Skin of body (tissue), 2 donors: ENCODE measurements around the gene TCEANC. TPM values are rescaled to one million over a fixed set of nuclear protein-coding genes. Genes with fewer than 3 reads are reported as not detected.
"Not testable (repeated sequence)": the region's sequence is repeated elsewhere in the genome, so short reads cannot be mapped to it uniquely, and the experiment has no call there.

Experiments used
- DNase-seq: peaks from one replicate; lab custom pipeline; 2025; lab: John Stamatoyannopoulos, UW
- total RNA-seq: library from RNA; depleted of rRNA; stranded (reverse); fragments of >200 nt; gene quantifications from one replicate; pipeline ENCODE4 v1.2.3, GENCODE V29; 2014

TCEANC gene
- total RNA-seq, 1 donor from 2014 or later: 5.3 TPM

DNA sequence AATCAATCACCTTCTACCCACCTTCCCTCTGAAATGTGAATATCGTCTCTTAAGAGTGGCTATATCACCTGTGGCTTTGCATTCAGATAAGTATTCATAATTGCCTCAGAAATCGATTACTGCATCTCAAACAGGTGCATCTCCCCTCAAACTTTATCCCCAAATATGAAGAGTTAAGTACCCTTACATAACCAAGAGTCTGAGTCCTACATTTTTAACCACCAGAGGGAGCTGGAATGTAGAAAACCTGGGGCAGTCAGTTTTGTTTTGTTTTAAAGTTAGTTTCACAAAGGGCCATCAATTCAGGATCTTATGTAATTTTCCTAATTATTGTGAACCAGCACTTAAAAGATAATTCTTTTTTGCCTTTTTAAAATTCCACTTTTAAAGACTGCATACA, 5.7 kb downstream of the TCEANC start:
- peak; percentile 30 for DNase-seq

DNA sequence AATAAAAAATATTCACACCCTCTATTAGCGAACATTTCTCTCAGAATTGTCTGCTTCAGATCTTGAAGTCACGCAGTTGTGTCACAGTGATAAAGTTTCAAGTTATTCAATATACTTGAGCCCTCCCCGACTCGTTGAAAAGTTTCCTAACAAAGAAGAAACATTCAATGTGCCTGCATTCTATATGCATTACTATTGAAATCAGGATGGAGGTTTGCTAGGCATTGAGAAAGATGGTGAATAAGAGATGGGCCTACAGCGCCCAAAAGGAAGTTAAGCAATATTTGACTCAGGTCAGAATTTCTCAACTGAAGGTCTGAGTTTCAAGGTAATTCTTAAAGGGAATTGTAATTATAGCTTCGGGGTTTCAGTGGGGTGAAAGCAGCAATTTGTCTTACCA, 6.1 kb downstream of the TCEANC start:
- DNase-seq: no peak

- no peak for DNase-seq
Observed at GRCh38 chrX:13661735-13662288, 8.9 kb downstream of the TCEANC start.

- DNase-seq: peak; percentile 56
Observed at GRCh38 chrX:13662355-13662791, 9.4 kb downstream of the TCEANC start.

DNA sequence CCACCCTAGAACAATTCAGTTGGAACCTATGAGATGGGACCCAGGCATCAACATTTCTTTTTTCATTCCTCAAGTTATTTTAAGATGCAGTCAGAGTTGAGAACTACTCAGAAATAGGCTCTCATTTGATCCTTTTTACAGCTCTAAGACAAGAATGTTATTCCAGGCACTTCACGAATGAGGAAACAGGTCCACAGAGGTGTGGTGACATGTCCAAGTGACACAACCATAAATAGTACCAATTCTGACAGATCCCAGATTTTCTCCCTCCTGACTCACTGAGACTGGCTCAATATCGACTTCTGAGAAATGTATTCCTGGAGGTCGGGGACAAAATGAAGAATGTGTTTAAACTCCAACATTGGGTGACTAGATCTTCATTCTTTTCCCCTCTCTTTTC, 11.1 kb downstream of the TCEANC start:
- no peak for DNase-seq

DNA sequence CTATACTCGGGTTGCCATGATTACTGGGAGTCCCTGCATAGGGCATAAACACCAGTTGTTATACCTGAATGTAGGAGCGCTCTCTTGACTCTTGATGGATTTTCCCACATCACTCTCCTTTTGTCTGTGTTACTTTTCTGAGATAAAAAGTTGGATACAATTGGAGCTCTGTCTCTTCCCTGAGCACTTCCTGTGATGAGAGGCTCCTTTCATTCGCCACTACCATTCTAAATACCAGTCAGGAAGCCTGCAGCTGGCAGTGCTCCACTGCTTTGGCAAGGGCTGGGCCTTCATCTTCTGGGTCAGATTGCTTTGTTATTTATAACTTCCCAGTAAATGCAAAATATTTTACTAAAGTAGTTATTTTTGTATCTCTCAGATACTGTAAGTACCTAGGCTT, 13.9 kb downstream of the TCEANC start:
- DNase-seq: no peak

DNA sequence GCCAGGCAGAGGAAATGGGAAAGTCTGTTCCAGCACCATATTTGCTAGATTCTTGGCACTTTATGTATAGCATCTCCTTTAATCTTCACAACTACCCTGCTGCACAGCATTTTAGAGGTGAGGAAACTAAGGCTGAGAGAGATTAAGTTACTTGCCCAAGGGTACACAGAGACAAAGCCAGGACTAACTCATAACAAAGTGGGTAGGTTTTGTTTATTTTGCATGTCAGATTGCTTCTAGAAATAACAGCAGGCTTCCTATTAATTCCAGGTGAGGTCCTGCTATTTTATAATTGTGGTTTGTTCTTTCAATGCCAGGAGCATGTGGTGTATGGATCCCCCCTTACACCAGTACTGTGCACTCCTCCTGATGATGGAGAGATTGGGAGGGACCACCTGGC, 15.0 kb downstream of the TCEANC start:
- DNase-seq: no peak

DNA sequence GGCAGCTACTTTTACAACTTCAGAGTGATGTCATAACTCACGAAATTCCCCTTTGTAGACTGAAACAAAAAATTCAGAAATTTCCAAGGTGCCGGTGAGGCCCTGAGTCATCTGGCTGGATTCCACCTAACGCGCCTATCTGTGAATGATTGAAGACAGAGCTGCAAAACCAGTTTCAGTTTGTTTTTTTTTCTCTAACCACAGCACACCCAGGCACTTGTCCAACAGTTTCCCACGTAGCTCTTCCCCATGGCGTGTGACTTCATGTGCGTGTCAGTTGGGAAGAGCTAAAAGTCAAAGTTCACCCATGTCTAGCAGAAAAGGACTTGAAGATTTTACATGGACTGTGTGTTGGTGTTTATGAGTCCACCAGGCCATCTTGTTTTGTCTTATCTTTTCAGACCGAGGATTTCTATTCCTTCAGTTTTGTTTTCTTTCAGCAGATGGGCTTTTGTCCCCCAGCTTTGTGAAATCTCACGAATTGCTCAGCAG, 16.4 kb downstream of the TCEANC start:
- DNase-seq: peak; percentile 12

DNA sequence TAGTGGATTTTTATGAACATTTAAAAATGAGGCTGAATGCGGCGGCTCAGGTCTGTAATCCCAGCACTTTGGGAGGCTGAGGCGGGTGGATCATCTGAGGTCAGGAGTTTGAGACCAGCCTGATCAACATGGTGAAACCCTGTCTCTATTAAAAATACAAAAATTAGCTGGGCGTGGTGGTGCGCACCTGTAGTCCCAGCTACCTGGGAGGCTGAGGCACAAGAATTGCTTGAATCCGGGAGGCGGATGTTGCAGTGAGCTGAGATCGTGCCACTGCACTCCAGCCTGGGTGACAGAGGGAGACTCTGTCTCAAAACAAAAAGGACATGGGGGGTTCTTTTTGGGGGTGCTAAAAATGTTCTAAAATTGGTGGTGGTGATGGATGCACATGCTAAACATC, 16.8 kb downstream of the TCEANC start:
- DNase-seq: not testable (repeated sequence)

DNA sequence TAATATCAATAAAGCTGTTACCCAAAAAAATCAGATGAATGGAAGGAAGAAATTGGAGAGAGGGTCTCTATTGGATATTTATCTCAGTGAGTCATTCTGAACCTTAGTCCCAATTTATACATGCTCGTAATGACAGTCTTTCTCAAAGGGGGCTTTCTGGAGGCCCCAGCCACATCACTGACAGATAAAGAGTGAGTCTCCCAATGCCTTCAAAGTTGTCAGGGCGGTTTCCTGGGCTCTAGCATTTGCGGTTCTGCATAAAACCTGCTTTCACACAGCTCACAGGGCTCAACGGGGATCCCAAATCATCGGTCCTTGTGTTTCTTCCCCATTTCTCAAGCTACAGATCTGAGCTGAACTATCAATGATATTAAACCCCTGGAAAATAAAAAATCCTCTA, 17.3 kb downstream of the TCEANC start:
- DNase-seq: no peak

DNA sequence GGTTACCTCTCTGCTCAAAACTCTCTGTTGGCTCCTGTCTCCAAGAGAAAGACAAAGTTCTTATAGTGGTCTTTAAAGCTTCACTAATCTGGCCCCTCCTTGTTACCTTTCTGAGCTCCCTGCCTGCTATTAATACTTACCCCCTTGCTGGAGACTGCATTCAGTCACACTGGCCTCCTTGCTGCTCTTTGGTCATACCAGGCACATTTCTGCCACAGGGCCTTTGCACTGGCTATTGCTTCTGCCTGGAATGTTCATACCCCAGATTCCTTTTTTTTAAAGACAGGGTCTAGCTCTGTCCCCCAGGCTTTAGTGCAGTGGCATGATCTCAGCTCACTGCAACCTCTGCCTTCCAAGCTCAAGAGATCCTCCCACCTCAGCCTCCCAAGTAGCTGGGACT, 20.1 kb downstream of the TCEANC start:
- no peak for DNase-seq

GRCh38 chrX:13676885-13677284, 23.9 kb downstream of the TCEANC start:
- DNase-seq: no peak

DNA sequence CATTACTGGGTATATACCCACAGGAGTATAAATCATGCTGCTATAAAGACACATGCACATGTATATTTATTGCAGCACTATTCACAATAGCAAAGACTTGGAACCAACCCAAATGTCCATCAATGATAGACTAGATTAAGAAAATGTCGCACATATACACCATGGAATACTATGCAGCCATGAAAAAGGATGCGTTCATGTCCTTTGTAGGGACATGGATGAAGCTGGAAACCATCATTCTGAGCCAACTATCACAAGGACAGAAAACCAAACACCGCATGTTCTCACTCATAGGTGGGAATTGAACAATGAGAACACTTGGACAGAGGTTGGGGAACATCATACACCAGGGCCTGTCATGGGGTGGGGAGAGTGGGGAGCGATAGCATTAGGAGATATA, 26.8 kb downstream of the TCEANC start:
- not testable (repeated sequence) for DNase-seq

- no peak for DNase-seq
Observed at GRCh38 chrX:13681595-13681994, 28.7 kb downstream of the TCEANC start.

DNA sequence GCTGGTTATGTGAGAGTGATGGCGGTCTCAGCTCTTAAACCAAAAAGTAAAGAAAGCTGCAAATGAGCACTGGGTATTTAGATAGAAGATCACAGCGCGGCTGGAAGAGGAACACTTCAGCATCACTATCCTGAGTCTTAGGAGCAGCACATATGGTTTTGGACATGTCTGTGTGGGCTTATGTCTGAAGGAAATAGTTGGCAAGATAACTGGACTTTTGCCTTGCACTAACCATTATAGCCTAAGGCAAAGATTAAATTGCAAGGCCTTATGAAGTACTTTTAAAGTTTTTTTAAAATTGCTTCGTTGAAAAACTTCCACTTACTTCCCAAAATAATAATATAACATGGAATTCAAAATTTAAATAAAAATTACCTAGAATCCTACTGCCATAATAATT, 31.4 kb downstream of the TCEANC start:
- no peak for DNase-seq

DNA sequence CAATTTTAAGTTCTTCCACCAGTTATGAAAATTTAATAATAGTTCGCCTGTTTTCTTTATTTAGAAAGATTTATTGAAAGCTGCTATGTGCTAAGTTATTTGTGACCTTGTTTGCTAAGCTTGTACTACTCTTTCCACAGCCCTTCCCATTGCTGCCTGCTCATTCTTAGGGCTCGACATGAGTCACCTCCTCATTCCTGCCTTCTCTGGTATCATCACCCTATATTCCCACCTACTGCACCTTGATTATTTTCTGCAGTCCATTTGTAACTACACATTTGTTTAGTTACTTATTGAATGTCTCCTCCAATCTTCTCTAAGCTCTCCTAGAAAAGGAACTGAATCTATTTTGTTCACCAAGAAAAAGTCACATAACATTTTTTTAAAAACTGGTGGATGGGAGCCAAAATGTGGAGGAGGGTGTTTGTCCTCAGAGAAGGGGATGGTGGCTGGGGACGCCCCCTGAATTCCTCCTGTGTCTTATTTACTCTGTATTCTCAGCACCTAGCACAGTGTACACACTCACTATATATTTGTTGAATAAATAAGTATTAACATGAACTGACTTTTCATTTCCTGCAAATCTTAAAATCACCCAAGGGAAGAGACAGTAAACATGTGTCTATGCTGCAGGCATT, 32.3 kb downstream of the TCEANC start:
- DNase-seq: no peak

- no peak for DNase-seq
Observed at GRCh38 chrX:13687203-13687602, 34.3 kb downstream of the TCEANC start.

- no peak for DNase-seq
Observed at GRCh38 chrX:13688384-13688957, 35.5 kb downstream of the TCEANC start.

GRCh38 chrX:13688958-13689740, 36.2 kb downstream of the TCEANC start, which contains the start of gene RAB9A:
RAB9A (plus strand) TSS chrX:13689128; CDS start chrX:13708747, 19,619 bp downstream.
- DNase-seq: peak; percentile 59

GRCh38 chrX:13689741-13690211, 36.8 kb downstream of the TCEANC start:
- DNase-seq: peak; percentile 17

- no peak for DNase-seq
Observed at GRCh38 chrX:13690836-13691235, 37.9 kb downstream of the TCEANC start.

- DNase-seq: no peak
Observed at GRCh38 chrX:13691841-13692371, 39.0 kb downstream of the TCEANC start.
